ENCODE results near the gene UPF1. TPM values are rescaled to one million over a fixed set of nuclear protein-coding genes. Genes with fewer than 3 reads are reported as not detected.

Gene UPF1
- total RNA-seq, 1 donor from 2014 or later = 75.8 TPM

DNA sequence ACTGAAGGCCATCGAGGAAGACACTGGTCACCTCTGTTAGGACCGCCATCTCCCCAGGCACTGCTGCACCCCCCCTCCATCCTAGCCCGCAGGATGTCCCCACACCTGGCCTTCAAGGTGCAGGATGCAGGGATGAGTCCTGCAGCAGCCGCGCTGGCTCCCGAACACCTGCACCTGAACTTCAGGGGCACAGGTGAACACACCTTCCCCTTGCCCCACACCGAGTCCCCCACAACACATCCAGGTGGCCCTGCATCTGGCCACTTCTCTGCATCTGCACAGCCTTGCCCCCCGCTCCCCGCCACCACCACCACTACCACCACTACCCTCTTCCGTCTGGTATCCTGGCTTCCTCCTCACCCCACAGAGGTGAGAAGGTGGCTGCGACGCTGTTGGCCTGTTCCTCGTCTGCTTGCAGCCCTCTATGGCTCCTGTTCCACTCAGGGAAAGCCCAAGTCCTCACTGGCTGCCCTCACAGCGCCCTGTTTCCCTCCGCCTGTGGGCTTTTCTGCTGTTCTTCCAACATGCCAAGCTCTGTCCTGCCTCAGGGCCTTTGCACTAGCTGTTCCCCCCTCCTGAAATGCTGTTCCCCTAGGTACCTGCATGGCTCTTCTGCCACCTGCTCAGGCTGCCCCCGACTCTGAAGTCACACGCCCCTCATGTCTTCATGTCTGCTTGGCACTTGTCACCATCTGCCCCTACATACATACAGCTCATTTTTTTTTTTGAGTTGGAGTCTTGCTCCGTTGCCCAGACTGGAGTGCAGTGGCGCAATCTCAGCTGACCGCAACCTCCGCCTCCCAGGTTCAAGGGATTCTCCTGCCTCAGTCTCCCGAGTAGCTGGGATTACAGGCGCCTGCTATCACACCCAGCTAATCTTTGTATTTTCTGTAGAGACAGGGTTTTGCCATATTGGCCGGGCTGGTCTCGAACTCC lies 65.6 kb downstream of the UPF1 start:
- Histone ChIP-seq H3K27me3 (ENCODE audit: low read depth) (peaks cover 31% of the 10 kb centered on the region), H3K4me1 (peaks cover 16% of the 10 kb centered on the region), H3K4me3 (no peak overlapping the region), H3K9me3 (no peaks in the 10 kb centered on the region), H3K36me3 (peaks cover 30% of the 10 kb centered on the region), H3K27ac (no peak overlapping the region)
- DNase-seq (no peak), ATAC-seq (no peak)
- intact Hi-C loops (cut with DNase I) = no loop called here
- TF ChIP-seq, protein P1, sequence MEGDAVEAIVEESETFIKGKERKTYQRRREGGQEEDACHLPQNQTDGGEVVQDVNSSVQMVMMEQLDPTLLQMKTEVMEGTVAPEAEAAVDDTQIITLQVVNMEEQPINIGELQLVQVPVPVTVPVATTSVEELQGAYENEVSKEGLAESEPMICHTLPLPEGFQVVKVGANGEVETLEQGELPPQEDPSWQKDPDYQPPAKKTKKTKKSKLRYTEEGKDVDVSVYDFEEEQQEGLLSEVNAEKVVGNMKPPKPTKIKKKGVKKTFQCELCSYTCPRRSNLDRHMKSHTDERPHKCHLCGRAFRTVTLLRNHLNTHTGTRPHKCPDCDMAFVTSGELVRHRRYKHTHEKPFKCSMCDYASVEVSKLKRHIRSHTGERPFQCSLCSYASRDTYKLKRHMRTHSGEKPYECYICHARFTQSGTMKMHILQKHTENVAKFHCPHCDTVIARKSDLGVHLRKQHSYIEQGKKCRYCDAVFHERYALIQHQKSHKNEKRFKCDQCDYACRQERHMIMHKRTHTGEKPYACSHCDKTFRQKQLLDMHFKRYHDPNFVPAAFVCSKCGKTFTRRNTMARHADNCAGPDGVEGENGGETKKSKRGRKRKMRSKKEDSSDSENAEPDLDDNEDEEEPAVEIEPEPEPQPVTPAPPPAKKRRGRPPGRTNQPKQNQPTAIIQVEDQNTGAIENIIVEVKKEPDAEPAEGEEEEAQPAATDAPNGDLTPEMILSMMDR (IDR thresholded peaks at IDR 0.05) = no peak

DNA sequence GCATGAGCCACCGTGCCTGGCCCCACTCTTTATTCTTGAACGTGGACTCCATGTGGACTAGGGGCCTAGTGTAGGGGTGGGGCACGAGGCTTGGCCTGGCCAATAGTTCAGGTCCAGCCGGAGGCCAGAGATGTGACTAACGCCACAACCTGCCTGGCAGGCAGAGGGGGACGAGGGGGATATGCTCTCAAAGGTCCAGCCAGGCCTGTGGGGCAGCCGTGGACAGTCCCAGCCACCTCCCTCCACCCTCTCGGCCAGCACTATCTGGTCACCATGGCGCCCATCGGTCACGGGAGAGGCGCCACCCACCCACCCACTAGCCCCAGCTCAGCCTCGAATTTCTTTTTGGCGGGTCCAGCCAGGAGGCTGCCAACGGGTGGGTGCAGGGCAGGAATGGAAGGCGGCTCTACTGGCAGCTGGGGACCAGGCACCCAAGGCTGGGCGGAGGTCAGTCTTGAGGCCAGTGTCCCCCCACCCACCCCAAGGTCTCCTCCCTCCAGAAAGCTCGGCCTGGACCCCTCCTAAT lies 66.4 kb downstream of the UPF1 start:
- no peaks in the 10 kb centered on the region for H3K9me3 ChIP-seq
- ATAC-seq = no peak

DNA sequence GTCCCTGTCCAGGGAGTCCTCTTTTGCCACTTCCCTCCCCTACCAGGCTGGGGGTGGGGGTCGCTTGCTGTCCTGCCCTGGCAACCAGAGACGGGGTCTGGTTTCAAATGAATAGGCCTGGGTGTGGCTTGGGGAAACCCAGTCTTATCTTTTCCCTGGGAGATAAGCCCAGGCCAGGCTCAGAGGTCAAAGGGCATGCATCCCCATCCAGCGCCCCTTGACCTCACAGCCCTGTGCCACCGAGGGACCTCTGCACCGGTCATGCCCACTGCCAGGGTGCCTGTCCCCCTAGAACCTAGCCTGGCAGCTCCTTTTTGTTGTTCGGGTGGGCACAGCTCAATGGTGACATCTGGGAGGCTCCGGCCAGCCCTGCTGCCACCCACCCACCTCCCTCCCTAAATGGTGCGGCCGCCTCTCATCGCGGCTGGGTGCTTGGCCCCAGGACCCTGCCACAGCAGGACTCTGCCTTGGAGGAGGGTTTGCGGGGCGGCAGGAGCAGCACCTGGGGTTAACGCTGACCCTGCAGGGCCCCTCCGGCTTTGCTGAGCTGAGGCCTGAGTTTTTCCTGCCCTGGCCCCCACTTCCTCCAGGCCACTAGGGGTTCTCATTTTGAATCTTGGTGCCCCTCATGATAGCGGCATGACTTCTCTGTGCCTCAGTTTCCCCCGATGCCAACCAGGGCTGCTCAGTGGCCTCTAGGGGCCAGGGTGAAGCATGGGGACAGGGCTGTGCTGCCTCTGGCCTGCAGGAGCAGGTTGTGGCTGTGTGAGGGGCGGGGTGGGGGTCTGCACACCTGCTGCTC lies 67.0 kb downstream of the UPF1 start:
- H3K9me3 ChIP-seq = no peaks in the 10 kb centered on the region
- intact Hi-C loops (cut with DNase I) = no loop called here
- peaks cover 26% of the 10 kb centered on the region for H3K27me3 ChIP-seq (ENCODE audit: low read depth)
- peaks cover 41% of the 10 kb centered on the region for H3K36me3 ChIP-seq
- no peak for DNase-seq
- TF ChIP-seq, protein P1 (IDR thresholded peaks at IDR 0.05) = no peak
- no peak overlapping the region for H3K27ac ChIP-seq
- ATAC-seq = no peak
- H3K4me1 ChIP-seq = peaks cover 16% of the 10 kb centered on the region
- no peak overlapping the region for H3K4me3 ChIP-seq

More for the DNA sequence above, 66.4 kb downstream of the UPF1 start:
- intact Hi-C loops (cut with DNase I) = no loop called here
- Histone ChIP-seq H3K36me3 (peaks cover 34% of the 10 kb centered on the region), H3K4me1 (peaks cover 16% of the 10 kb centered on the region), H3K27me3 (ENCODE audit: low read depth) (peaks cover 29% of the 10 kb centered on the region), H3K27ac (no peak overlapping the region), H3K4me3 (no peak overlapping the region)
- no peak for DNase-seq
- TF ChIP-seq, protein P1 (IDR thresholded peaks at IDR 0.05) = no peak

DNA sequence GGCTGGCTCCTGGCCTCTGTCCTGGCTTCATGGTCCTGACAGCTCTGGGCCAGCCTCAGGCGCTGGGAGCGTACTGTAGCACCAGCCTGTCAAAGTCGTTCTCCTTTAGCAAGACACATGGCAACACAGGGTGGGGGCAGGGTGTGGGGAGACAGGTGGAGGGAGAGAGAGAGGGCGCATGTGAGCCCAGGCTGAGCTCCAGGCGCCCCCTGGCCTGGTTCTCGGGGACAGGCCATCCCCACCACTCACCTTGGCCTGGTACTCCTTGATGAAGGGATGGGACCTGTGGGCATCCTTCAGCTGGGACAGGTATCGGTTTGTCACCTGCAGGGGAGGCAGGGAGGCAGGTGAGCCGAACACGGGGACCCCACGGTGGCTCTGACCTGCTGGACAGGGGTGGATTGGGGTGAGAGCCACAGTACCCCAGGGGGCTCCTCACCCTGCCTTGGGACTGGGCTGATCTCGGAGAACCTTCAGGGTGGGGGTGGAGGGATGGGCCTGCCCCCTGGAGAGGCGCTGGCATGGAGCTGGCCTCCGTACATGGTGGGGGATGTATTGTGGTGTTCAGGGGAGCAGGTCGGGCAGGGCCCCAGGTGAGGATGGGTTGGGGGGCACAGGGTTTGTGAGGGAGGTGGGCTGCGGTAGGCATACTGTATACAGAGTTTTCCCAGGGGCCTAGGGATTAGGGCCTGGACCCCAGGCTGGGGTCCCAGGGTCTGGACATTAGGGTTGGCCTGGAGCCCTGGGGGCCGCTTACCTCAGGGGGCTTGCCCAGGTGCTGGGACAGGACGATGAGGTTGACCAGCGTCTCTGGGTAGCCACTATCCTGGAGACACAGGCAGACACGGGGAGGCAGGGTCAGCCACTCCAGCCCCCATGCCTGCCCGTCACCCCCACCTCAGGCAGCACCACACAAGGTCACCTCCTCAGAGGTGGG lies 68.1 kb downstream of the UPF1 start:
- intact Hi-C loops (cut with DNase I) = no loop called here
- ATAC-seq = no peak
- peaks cover 51% of the 10 kb centered on the region for H3K36me3 ChIP-seq

More for the DNA sequence above, 68.1 kb downstream of the UPF1 start:
- no peaks in the 10 kb centered on the region for H3K9me3 ChIP-seq
- peaks cover 7% of the 10 kb centered on the region for H3K4me1 ChIP-seq
- peaks cover 15% of the 10 kb centered on the region for H3K27me3 ChIP-seq (ENCODE audit: low read depth)
- no peak overlapping the region for H3K4me3 ChIP-seq
- H3K27ac ChIP-seq = no peak overlapping the region
- no peak for DNase-seq
- TF ChIP-seq, protein P1 (IDR thresholded peaks at IDR 0.05) = no peak
